Ovary (tissue), 9 donors: ENCODE data around the gene SLC13A4. TPM values are rescaled to one million over a fixed set of nuclear protein-coding genes. Genes with fewer than 3 reads are reported as not detected.

Experiments used
- DNase-seq, 5 donors: peaks; one replicate each; pipeline ENCODE4 v3.0.0-alpha.2; 2019 to 2020
- H3K27ac ChIP-seq, 2 donors: fragments of 200-600 bp; one replicate each; pipeline versions ENCODE4 v1.5.1 to v1.8.0; 2019 to 2022
- H3K27me3 ChIP-seq: fragments of 200-600 bp; one replicate; pipeline ENCODE4 v1.8.0; 2022
- H3K36me3 ChIP-seq: fragments of 200-600 bp; sonication (generic); one replicate; pipeline ENCODE4 v1.5.1; 2019
- H3K4me1 ChIP-seq: one replicate; pipeline ENCODE4 v1.8.1; 2013; ENCODE audit warnings: mild to moderate bottlenecking, moderate library complexity; ENCODE audit not compliant: insufficient read depth
- H3K4me3 ChIP-seq: fragments of 200-600 bp; sonication (generic); one replicate; pipeline ENCODE4 v1.5.1; 2017
- H3K9me3 ChIP-seq, 2 donors: fragments of 200-600 bp in 1 of 2; sonication (generic) in 1 of 2; one replicate each; pipeline versions ENCODE4 v1.5.1 to v1.8.1; 2013 to 2019; ENCODE audit warnings: mild to moderate bottlenecking in 1 of 2, moderate library complexity in 1 of 2
- CTCF ChIP-seq, 3 donors: fragments of 450-650 bp in 2 of 3; fragments of 200-600 bp in 1 of 3; IDR thresholded peaks; one replicate each; pipeline versions ENCODE4 v1.5.1 to v1.8.0; 2016 to 2022; ENCODE audit warnings: antibody characterized with exemption in 3 of 3, mild to moderate bottlenecking in 1 of 3
- EP300 ChIP-seq: sonication (generic); formaldehyde crosslinking; IDR thresholded peaks from one replicate; pipeline ENCODE4 v1.6.1; 2017; ENCODE audit warnings: antibody characterized with exemption
- POLR2A ChIP-seq: fragments of 450-650 bp; IDR thresholded peaks from one replicate; pipeline ENCODE4 v1.6.1; 2017; ENCODE audit warnings: antibody characterized with exemption, mild to moderate bottlenecking, moderate library complexity
- WGBS, 3 donors: extraction: QIAGEN DNeasy Blood & Tissue Kit in 1 of 3; methylation state at CpG; one replicate each; pipeline versions ENCODE4 v1.1.5 to v1.1.7; 2013 to 2017; 5-methylcytosine and 5-hydroxymethylcytosine counted together
- intact Hi-C, 4 donors: fragments of 100-400 bp; cut with DNase I; formaldehyde crosslinking; loops; one replicate each; pipeline versions ENCODE4 v1.11.0 to v1.15.1; 2022 to 2023
- polyA plus RNA-seq, 2 donors: library from polyadenylated mRNA; stranded (reverse); fragments of 200-250 nt in 1 of 2; fragments of 350-450 nt in 1 of 2; fragmentation: Illumina TruSeq in 1 of 2; extraction: RNeasy Lipid Tissue Mini Kit (QIAGEN cat#74804) in 1 of 2; gene quantifications; one replicate each; pipeline ENCODE4 v1.2.3, GENCODE V29; 2013 to 2014
- total RNA-seq, 7 donors: library from RNA; depleted of rRNA in 2 of 7; stranded (reverse); fragments of >200 nt in 2 of 7; fragmentation: NEBNext Ultra II Directional in 3 of 7; extraction: Animal tissue kit (Norgen Biotek cat#: 25700) in 3 of 7; gene quantifications; one replicate each; pipeline versions ENCODE4 v1.1.0 to v1.2.4, GENCODE V29; 2016 to 2023
- donor health status: DM: no; HTN: no; CAD: no; lungs with moderate emphysema.
- donor health status: DM: no; HTN: no; CAD: no.
- donor health status: Bipolar disorder and iron deficiency.
- donor health status: DM: yes; HTN: yes; CAD: no.
- donor health status: DM: no; HTN: no; CAD: no.
- donor health status: DM: yes; HTN: yes; CAD: no.

The SLC13A4 gene
- total and polyA plus RNA-seq, 9 donors, result 0.07 to 0.57 (median 0.18) TPM; not detected in 6

- H3K27me3 ChIP-seq, result no peaks in the 10 kb centered on the region
- peaks cover 4% of the 10 kb centered on the region for H3K4me1 ChIP-seq
- TF ChIP-seq CTCF (IDR thresholded peaks at IDR 0.05) (no peak), POLR2A (no peak), EP300 (no peak)
- 67 to 73% (median 71%) methylated on average over 5 of the region's 5 CpGs for WGBS, 3 donors
- no peak overlapping the region for H3K4me3 ChIP-seq
- H3K36me3 ChIP-seq, result no peaks in the 10 kb centered on the region
- H3K9me3 ChIP-seq, result no peaks in the 10 kb centered on the region
- no peak overlapping the region for H3K27ac ChIP-seq
- intact Hi-C loops, result no loop called here
- DNase-seq, result no peak
These were observed 45.5 kb upstream of the SLC13A4 start for GRCh38 chr7:135773464-135773863.

- WGBS, 3 donors, result 36 to 41% (median 40%) methylated on average over 8 of the region's 8 CpGs
- H3K27ac ChIP-seq, result no peak overlapping the region
These were observed 44.7 kb upstream of the SLC13A4 start for GRCh38 chr7:135772639-135773222.

GRCh38 chr7:135771961-135772638 is 44.1 kb upstream of the SLC13A4 start:
- TF ChIP-seq CTCF (IDR thresholded peaks at IDR 0.05) (no peak), POLR2A (no peak), EP300 (no peak)
- Histone ChIP-seq H3K9me3 (no peaks in the 10 kb centered on the region), H3K4me3 (no peak overlapping the region), H3K27ac (no peak overlapping the region), H3K36me3 (no peaks in the 10 kb centered on the region), H3K4me1 (peaks cover 4% of the 10 kb centered on the region), H3K27me3 (no peaks in the 10 kb centered on the region)
- intact Hi-C loops, result no loop called here
- 82 to 88% (median 85%) methylated on average over 4 of the region's 4 CpGs for WGBS, 3 donors
- peak in 1 of 5 donors; percentile 30 for DNase-seq

More at GRCh38 chr7:135772639-135773222, 44.7 kb upstream of the SLC13A4 start:
- peak in 3 of 5 donors; percentile 21 to 41 (median 33) for DNase-seq
- Histone ChIP-seq H3K9me3 (no peaks in the 10 kb centered on the region), H3K27me3 (no peaks in the 10 kb centered on the region), H3K4me1 (peaks cover 4% of the 10 kb centered on the region), H3K4me3 (no peak overlapping the region), H3K36me3 (no peaks in the 10 kb centered on the region)
- intact Hi-C loops, result no loop called here
- TF ChIP-seq CTCF (IDR thresholded peaks at IDR 0.05) (no peak), POLR2A (no peak), EP300 (no peak)

GRCh38 chr7:135771051-135771450 is 43.1 kb upstream of the SLC13A4 start:
- Histone ChIP-seq H3K27me3 (no peaks in the 10 kb centered on the region), H3K27ac (no peak overlapping the region), H3K4me1 (peaks cover 4% of the 10 kb centered on the region), H3K36me3 (no peaks in the 10 kb centered on the region), H3K9me3 (no peaks in the 10 kb centered on the region), H3K4me3 (no peak overlapping the region)
- no peak for DNase-seq
- intact Hi-C loops, result no loop called here
- TF ChIP-seq CTCF (IDR thresholded peaks at IDR 0.05) (no peak), POLR2A (no peak), EP300 (no peak)
- 79 to 92% (median 82%) methylated on average over 1 of the region's 1 CpG for WGBS, 3 donors
